CD4-positive, alpha-beta T cell treated with Interferon alpha-2 for 1 hour (primary cell): Measurements from ENCODE around the gene CIDEC.
A peak's percentile ranks its signal among the peaks of the same experiment; 100 is the strongest.

Source experiments
- DNase-seq, 2 donors: peaks; one replicate each; pipeline ENCODE4 v3.0.0-alpha.2; 2020 to 2022

CIDEC gene

GRCh38 chr3:9841015-9841414, 39.0 kb downstream of the CIDEC start:
- DNase-seq: no peak

- no peak for DNase-seq
These were observed 41.2 kb downstream of the CIDEC start for GRCh38 chr3:9838856-9839255.

- DNase-seq: no peak
These were observed 42.1 kb downstream of the CIDEC start for GRCh38 chr3:9837701-9838582.

GRCh38 chr3:9834520-9835380, 45.3 kb downstream of the CIDEC start:
- no peak for DNase-seq

GRCh38 chr3:9833078-9833477, 47.0 kb downstream of the CIDEC start:
- no peak for DNase-seq

GRCh38 chr3:9831253-9831652, 48.8 kb downstream of the CIDEC start:
- no peak for DNase-seq

- no peak for DNase-seq
These were observed 51.0 kb downstream of the CIDEC start for GRCh38 chr3:9828801-9829755.

GRCh38 chr3:9826815-9827573, 53.1 kb downstream of the CIDEC start:
- peak in 1 of 2 donors; percentile 38 for DNase-seq

GRCh38 chr3:9825451-9826040, 54.5 kb downstream of the CIDEC start:
- DNase-seq: no peak

- no peak for DNase-seq
These were observed 59.1 kb downstream of the CIDEC start for GRCh38 chr3:9820946-9821345.

- DNase-seq: no peak
These were observed 59.5 kb downstream of the CIDEC start for GRCh38 chr3:9820543-9820942.

GRCh38 chr3:9818666-9819335, 61.3 kb downstream of the CIDEC start:
- DNase-seq: no peak

GRCh38 chr3:9817436-9817835, 62.6 kb downstream of the CIDEC start:
- no peak for DNase-seq
